Measurements from ENCODE around the gene IGSF21. TPM values are rescaled to one million over a fixed set of nuclear protein-coding genes. Genes with fewer than 3 reads are reported as not detected.

Gene IGSF21
- total RNA-seq, 6 experiments from 2014 or later: not detected

GRCh38 chr1:18201997-18202719 lies 94.6 kb downstream of the IGSF21 start:
- Mint-ChIP-seq H3K27me3 (ENCODE audit: insufficient read depth) (peaks cover 4% of the 10 kb centered on the region; the same call in 1 of the 2 replicates), H3K4me1 (ENCODE audit: low read depth) (no peaks in the 10 kb centered on the region), H3K27ac (no peak overlapping the region), H3K4me3 (no peak overlapping the region), H3K36me3 (ENCODE audit: low read depth) (no peaks in the 10 kb centered on the region), H3K9me3 (peaks cover 60% of the 10 kb centered on the region)
- TF ChIP-seq CTCF (IDR thresholded peaks at IDR 0.05): no peak
- no peak for DNase-seq

DNA sequence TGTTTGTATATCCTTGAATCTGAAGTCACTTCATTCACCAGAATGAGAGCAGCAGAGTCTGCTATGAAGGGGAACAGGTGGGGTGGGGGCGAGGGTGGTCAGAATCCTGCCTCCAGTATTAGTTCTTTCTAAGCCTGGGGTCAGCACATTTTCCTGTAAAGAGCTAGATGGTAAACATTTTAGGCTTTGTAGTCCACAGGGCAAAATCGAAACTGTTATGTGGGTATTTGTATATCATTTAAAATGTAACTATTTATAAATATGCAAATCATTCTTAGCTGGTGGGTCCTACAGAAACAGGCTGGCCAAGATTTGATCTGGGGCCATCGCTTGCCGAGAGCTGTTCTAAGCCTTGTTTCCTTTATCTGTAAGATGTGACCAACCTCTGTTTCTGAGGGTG lies 96.0 kb downstream of the IGSF21 start:
- Mint-ChIP-seq H3K9me3 (peaks cover 70% of the 10 kb centered on the region), H3K27ac (no peak overlapping the region), H3K27me3 (ENCODE audit: insufficient read depth) (peaks cover 4% of the 10 kb centered on the region; the same call in 1 of the 2 replicates), H3K4me1 (ENCODE audit: low read depth) (no peaks in the 10 kb centered on the region), H3K4me3 (no peak overlapping the region), H3K36me3 (ENCODE audit: low read depth) (no peaks in the 10 kb centered on the region)
- no peak for DNase-seq
- no peak for TF ChIP-seq CTCF (IDR thresholded peaks at IDR 0.05)

GRCh38 chr1:18204575-18204974 lies 97.0 kb downstream of the IGSF21 start:
- Mint-ChIP-seq H3K27ac (no peak overlapping the region), H3K27me3 (ENCODE audit: insufficient read depth) (peaks cover 4% of the 10 kb centered on the region; the same call in 1 of the 2 replicates), H3K4me3 (no peak overlapping the region), H3K36me3 (ENCODE audit: low read depth) (no peaks in the 10 kb centered on the region), H3K9me3 (peaks cover 74% of the 10 kb centered on the region), H3K4me1 (ENCODE audit: low read depth) (no peaks in the 10 kb centered on the region)
- no peak for TF ChIP-seq CTCF (IDR thresholded peaks at IDR 0.05)
- DNase-seq: no peak

DNA sequence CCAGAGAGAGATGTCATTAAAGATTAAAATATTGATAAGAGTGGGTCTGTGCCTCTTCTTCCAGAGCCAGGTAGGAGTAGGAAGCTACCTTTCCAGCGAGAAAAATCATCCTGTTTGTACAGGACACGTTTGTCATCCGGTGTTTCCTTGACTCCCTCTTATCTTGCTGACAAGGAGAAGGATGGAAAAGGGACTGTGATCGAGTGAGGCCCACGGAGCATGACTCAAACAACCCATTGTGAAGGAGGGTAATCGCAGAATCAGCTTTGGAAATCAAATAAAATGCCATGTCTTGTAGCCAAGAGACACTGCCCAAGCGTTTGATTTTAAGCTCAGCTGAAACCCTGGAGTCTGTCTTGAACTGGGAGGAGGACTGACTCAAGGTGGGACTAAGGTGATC lies 97.7 kb downstream of the IGSF21 start:
- no peak for DNase-seq
- H3K9me3 Mint-ChIP-seq: peaks cover 75% of the 10 kb centered on the region
- peaks cover 4% of the 10 kb centered on the region; the same call in 1 of the 2 replicates for H3K27me3 Mint-ChIP-seq (ENCODE audit: insufficient read depth)
- H3K27ac Mint-ChIP-seq: no peak overlapping the region
- no peaks in the 10 kb centered on the region for H3K36me3 Mint-ChIP-seq (ENCODE audit: low read depth)
- no peak for TF ChIP-seq CTCF (IDR thresholded peaks at IDR 0.05)
- no peak overlapping the region for H3K4me3 Mint-ChIP-seq
- no peaks in the 10 kb centered on the region for H3K4me1 Mint-ChIP-seq (ENCODE audit: low read depth)

DNA sequence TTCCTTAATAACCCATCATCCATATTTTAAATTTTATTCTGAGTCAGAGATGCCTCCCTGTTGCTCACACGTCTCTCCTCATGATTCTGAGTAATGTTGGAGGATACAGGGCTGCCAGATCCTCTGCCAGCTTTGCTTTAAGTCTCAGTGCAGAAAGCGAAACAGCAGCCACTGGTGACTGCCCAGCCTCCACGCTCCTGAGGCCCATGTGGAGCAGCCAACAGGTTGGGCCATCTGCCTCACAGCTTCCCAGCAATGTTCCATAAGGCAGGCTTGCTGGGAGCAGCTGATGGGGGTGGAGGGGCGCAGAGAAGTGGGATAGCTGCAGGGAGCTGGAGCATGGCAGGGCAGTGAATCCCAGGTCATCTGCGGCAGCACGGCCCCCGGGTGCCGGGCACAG lies 104.2 kb downstream of the IGSF21 start:
- Mint-ChIP-seq H3K9me3 (peaks cover 51% of the 10 kb centered on the region), H3K27ac (no peak overlapping the region), H3K4me3 (no peak overlapping the region), H3K36me3 (ENCODE audit: low read depth) (no peaks in the 10 kb centered on the region), H3K27me3 (ENCODE audit: insufficient read depth) (no peaks in the 10 kb centered on the region; the same call in 1 of the 2 replicates), H3K4me1 (ENCODE audit: low read depth) (no peaks in the 10 kb centered on the region)
- TF ChIP-seq CTCF (IDR thresholded peaks at IDR 0.05): no peak
- no peak for DNase-seq
